Thyroid gland (tissue), 4 donors: ENCODE measurements around the gene PIGR.

Experiments
- CTCF ChIP-seq, 6 experiments: fragments of 200-600 bp in 3 of 6; fragments of 450-650 bp in 3 of 6; sonication (generic) in 3 of 6; IDR thresholded peaks; one replicate each; pipeline ENCODE4 v1.5.1; 2016 to 2019; ENCODE audit warnings: antibody characterized with exemption in 6 of 6, mild to moderate bottlenecking in 2 of 6, inconsistent platforms in 1 of 6, moderate library complexity in 1 of 6
- POLR2A ChIP-seq, 2 donors: fragments of 450-650 bp; IDR thresholded peaks; one replicate each; pipeline ENCODE4 v1.6.1; 2017; ENCODE audit warnings: antibody characterized with exemption in 2 of 2, mild to moderate bottlenecking in 2 of 2, moderate library complexity in 1 of 2

DNA sequence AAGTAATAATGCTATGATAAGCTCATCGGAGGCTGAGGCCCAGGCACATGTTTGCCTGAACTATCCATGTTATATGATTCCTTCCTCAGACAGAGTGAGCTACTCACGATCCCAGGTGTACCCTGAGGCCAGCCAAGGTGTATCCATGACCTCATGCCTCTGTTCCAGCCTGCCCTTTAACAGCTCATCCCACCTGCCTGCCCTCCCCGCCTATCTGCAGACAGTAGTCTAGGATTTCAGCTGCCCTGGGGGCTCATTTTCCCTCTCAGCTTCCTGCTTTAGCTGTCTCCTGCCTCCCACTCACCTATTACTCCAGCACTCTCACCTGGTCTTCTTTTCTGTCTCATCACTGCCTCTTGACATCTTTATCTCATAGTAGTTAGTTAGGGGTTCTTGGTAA, 50.9 kb downstream of the PIGR start:
- TF ChIP-seq CTCF (IDR thresholded peaks at IDR 0.05) (no peak), POLR2A (IDR thresholded peaks at IDR 0.05) (no peak)
